A549 treated with CORT108297 at 1 μM for 4 hours (cell line): ENCODE results near the gene DEFB128. TPM values are rescaled to one million over a fixed set of nuclear protein-coding genes. Genes with fewer than 3 reads are reported as not detected.

Experiments used
- total RNA-seq: library from RNA; stranded (reverse); fragments of 200-300 nt; extraction: Qiagen RNA extraction; gene quantifications from 5 replicates; pipeline ENCODE4 v1.2.3, GENCODE V29; 2022

Gene DEFB128
- total RNA-seq = not detected in 5 replicates

DNA sequence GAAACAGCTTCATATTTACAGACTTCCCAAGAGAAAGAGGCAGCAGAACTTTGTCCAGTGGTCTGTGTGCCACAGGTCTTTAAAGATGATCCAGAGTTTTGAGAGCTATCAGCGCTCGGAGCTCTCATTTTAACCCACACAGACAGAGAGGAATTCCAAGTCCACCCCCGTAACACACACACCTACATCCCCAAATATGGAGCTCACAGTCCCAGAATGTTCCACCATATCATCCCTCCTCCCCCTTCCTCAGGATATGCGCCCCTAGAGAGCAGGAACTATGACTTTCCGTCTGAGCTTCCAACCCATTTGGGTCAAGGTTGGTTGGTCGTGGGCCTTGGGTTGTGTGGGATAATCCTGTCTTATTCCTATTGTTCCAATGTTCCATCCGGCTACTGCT is at the start of gene DEFB128:
Gene DEFB128 (minus strand): TSS at position 101 of the 400 bp plus-strand sequence. CDS start 88 bp downstream, at position 13.

DNA sequence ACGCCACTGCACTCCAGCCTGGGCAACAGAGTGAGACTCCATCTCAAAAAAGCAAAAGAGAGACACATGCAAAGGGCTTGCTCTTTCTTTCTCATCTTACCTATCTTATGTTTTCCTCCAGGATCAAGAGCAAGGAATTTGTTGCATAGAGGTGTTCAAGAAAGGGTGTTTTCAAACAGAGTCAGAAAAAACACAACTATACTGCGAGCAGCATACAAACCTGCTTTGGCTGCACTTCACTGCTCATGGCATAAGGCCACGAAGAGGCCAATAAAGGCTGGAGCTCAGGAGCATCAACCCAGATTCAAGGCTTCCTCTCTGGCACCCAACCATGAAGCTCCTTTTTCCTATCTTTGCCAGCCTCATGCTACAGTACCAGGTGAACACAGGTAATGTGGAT is 37.4 kb upstream of the DEFB128 start, which contains the start of gene DEFB129:
Gene DEFB129 (plus strand): TSS at position 301 of the 400 bp plus-strand sequence. CDS start 31 bp downstream, at position 332.

DNA sequence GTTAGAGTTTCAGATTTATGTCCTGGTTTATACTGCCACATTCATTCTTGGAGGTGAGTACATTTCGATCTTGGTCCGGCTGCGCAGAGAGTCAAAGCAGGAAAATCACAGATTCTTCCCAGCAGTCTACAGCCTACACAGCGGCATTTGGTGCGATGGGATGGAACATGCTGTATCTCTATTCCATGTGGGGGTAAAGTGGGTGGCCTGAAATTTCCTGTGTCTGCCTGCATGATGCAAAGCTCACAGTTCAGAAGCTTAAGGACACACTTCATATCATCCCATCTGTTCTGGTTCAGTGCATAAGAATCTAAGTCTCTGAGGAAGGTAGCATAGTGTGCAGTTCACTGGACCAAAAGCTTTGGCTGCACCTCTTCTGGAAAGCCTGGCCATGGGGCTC is 32.4 kb downstream of the DEFB128 start, which contains the start of gene DEFB127:
Gene DEFB127 (plus strand): TSS at position 301 of the 400 bp plus-strand sequence. CDS start 91 bp downstream, at position 392.

DNA sequence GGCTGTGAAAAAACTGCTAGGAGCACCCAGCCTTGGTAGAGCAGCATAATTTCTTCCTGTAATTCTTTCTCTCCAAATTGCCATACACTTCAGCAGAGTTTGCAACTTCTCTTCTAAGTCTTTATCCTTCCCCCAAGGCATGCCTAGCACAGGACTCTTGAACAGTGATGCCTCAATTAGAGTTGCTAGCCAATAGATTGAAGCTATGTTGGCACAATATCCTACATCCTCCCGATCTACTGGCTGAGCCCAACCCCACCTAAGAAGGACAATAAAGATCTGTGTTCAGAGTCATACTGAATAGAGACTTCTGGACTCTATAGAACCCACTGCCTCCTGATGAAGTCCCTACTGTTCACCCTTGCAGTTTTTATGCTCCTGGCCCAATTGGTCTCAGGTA is 47.2 kb downstream of the DEFB128 start, which contains the start of gene DEFB126:
Gene DEFB126 (plus strand): TSS at position 301 of the 400 bp plus-strand sequence. CDS start 39 bp downstream, at position 340.

Other genes starting within 250 kb of the DEFB128 start
- not detected in 5 replicates for gene DEFB125, start 102.0 kb downstream of the DEFB128 start, total RNA-seq
- gene DEFB126, start 47.1 kb downstream of the DEFB128 start, total RNA-seq = not detected in 5 replicates
- not detected in 5 replicates for gene DEFB127, start 32.3 kb downstream of the DEFB128 start, total RNA-seq
- not detected in 5 replicates for gene DEFB129, start 37.5 kb upstream of the DEFB128 start, total RNA-seq
- not detected in 5 replicates for gene DEFB132, start 68.0 kb upstream of the DEFB128 start, total RNA-seq
- gene C20orf96, start 101.0 kb upstream of the DEFB128 start, total RNA-seq = 10.4 to 11.9 TPM (median 11.2 TPM) in 5 replicates
- 16.6 to 23.7 TPM (median 20.4 TPM) in 5 replicates for gene ZCCHC3, start 107.9 kb upstream of the DEFB128 start, total RNA-seq
- 18.4 to 29.9 TPM (median 29.6 TPM) in 5 replicates for gene SOX12, start 135.8 kb upstream of the DEFB128 start, total RNA-seq
- gene NRSN2, start 157.4 kb upstream of the DEFB128 start, total RNA-seq = 50.4 to 69.1 TPM (median 64.2 TPM) in 5 replicates
- 43.0 to 53.8 TPM (median 50.7 TPM) in 5 replicates for gene TRIB3, start 191.0 kb upstream of the DEFB128 start, total RNA-seq
- gene RBCK1, start 218.6 kb upstream of the DEFB128 start, total RNA-seq = 106 to 148 TPM (median 146 TPM) in 5 replicates